ENCODE results near the gene PPP1R1C. TPM values are rescaled to one million over a fixed set of nuclear protein-coding genes. Genes with fewer than 3 reads are reported as not detected.

The PPP1R1C gene
- total RNA-seq, 1 experiment from 2014 or later, result 3.4 TPM

GRCh38 chr2:182166841-182167240 is 181.2 kb downstream of the PPP1R1C start (continued):
- TF ChIP-seq PRRX2 (CRISPR knock-in tag; IDR thresholded peaks at IDR 0.05) (no peak), TP53 (CRISPR knock-in tag; IDR thresholded peaks at IDR 0.05) (no peak), SOX15 (CRISPR knock-in tag; IDR thresholded peaks at IDR 0.05) (no peak), GRHL2 (CRISPR knock-in tag; IDR thresholded peaks at IDR 0.05; ENCODE audit: insufficient replicate concordance, severe bottlenecking) (no peak), ZNF532 (CRISPR knock-in tag; IDR thresholded peaks at IDR 0.05; ENCODE audit: borderline replicate concordance) (no peak)
- TF ChIP-seq, protein P1, sequence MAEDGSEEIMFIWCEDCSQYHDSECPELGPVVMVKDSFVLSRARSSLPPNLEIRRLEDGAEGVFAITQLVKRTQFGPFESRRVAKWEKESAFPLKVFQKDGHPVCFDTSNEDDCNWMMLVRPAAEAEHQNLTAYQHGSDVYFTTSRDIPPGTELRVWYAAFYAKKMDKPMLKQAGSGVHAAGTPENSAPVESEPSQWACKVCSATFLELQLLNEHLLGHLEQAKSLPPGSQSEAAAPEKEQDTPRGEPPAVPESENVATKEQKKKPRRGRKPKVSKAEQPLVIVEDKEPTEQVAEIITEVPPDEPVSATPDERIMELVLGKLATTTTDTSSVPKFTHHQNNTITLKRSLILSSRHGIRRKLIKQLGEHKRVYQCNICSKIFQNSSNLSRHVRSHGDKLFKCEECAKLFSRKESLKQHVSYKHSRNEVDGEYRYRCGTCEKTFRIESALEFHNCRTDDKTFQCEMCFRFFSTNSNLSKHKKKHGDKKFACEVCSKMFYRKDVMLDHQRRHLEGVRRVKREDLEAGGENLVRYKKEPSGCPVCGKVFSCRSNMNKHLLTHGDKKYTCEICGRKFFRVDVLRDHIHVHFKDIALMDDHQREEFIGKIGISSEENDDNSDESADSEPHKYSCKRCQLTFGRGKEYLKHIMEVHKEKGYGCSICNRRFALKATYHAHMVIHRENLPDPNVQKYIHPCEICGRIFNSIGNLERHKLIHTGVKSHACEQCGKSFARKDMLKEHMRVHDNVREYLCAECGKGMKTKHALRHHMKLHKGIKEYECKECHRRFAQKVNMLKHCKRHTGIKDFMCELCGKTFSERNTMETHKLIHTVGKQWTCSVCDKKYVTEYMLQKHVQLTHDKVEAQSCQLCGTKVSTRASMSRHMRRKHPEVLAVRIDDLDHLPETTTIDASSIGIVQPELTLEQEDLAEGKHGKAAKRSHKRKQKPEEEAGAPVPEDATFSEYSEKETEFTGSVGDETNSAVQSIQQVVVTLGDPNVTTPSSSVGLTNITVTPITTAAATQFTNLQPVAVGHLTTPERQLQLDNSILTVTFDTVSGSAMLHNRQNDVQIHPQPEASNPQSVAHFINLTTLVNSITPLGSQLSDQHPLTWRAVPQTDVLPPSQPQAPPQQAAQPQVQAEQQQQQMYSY (CRISPR knock-in tag; IDR thresholded peaks at IDR 0.05), result no peak

Other genes with a start within 250 kb of the PPP1R1C start
- 12.4 to 19.4 TPM (median 17.2 TPM) in 3 replicates for gene ITPRID2, start 94.1 kb upstream of the PPP1R1C start, total RNA-seq (2021)